Calu3 (cell line): ENCODE measurements around the gene KAT6B. TPM values are rescaled to one million over a fixed set of nuclear protein-coding genes. Genes with fewer than 3 reads are reported as not detected.
A peak's percentile ranks its signal among the peaks of the same experiment; 100 is the strongest.

ENCODE experiments used
- BruUV-seq: library from RNA; stranded (reverse); fragments of 400-500 nt; replicated peaks from 2 replicates; lab custom pipeline; 2021; lab: Mats Ljungman, UMichigan
- CTCF ChIA-PET: fragments of 300-600 bp; sonication (Branson Sonifier 250); formaldehyde crosslinking; loops from one replicate; lab custom pipeline; 2022; ENCODE audit warnings: antibody characterized with exemption; lab: Charles Lee
- DNase-seq: peaks from one replicate; pipeline ENCODE4 v3.0.0; 2022
- H3K27ac Mint-ChIP-seq: one replicate; pipeline ENCODE4 v1.8.0; 2022; ENCODE audit warnings: mixed read lengths; ENCODE audit not compliant: unreplicated experiment
- H3K27me3 Mint-ChIP-seq: one replicate; pipeline ENCODE4 v1.8.0; 2022; ENCODE audit warnings: mixed read lengths; ENCODE audit not compliant: unreplicated experiment
- H3K36me3 Mint-ChIP-seq: one replicate; pipeline ENCODE4 v1.8.0; 2022; ENCODE audit warnings: mild to moderate bottlenecking, moderate library complexity, mixed read lengths; ENCODE audit not compliant: insufficient read depth, unreplicated experiment
- H3K4me1 Mint-ChIP-seq: one replicate; pipeline ENCODE4 v1.8.0; 2022; ENCODE audit warnings: mild to moderate bottlenecking, low read depth, mixed read lengths; ENCODE audit not compliant: unreplicated experiment
- H3K4me3 Mint-ChIP-seq: one replicate; pipeline ENCODE4 v1.8.0; 2022; ENCODE audit warnings: mild to moderate bottlenecking, low read depth, moderate library complexity, mixed read lengths; ENCODE audit not compliant: unreplicated experiment
- H3K9me3 Mint-ChIP-seq: one replicate; pipeline ENCODE4 v1.8.0; 2022; ENCODE audit warnings: low read depth, mixed read lengths; ENCODE audit not compliant: unreplicated experiment
- intact Hi-C: fragments of 100-400 bp; cut with micrococcal nuclease; formaldehyde crosslinking; loops from one replicate; pipeline ENCODE4 v1.10.0; 2022; ENCODE audit not compliant: unreplicated experiment
- total RNA-seq: library from RNA; stranded (reverse); gene quantifications from 2 replicates; pipeline ENCODE4 v1.2.3, GENCODE V29; 2022
- TF ChIP-seq, protein P1 (sequence below): fragments of 200-600 bp; IDR thresholded peaks from one replicate; pipeline ENCODE4 v1.8.0; 2022; ENCODE audit warnings: antibody characterized with exemption; ENCODE audit not compliant: unreplicated experiment

The KAT6B gene
- total RNA-seq, 1 experiment from 2014 or later: 28.6 TPM

GRCh38 chr10:74929197-74929596 lies 102.8 kb downstream of the KAT6B start:
- CTCF ChIA-PET: no interaction called here
- DNase-seq: no peak
- Mint-ChIP-seq H3K27me3 (no peaks in the 10 kb centered on the region), H3K4me1 (peaks cover 35% of the 10 kb centered on the region), H3K36me3 (no peaks in the 10 kb centered on the region), H3K4me3 (no peak overlapping the region), H3K27ac (peak overlapping the region; percentile 83), H3K9me3 (no peaks in the 10 kb centered on the region)
- intact Hi-C loops: no loop called here
- BruUV-seq: no TSS peak
- TF ChIP-seq, protein P1, sequence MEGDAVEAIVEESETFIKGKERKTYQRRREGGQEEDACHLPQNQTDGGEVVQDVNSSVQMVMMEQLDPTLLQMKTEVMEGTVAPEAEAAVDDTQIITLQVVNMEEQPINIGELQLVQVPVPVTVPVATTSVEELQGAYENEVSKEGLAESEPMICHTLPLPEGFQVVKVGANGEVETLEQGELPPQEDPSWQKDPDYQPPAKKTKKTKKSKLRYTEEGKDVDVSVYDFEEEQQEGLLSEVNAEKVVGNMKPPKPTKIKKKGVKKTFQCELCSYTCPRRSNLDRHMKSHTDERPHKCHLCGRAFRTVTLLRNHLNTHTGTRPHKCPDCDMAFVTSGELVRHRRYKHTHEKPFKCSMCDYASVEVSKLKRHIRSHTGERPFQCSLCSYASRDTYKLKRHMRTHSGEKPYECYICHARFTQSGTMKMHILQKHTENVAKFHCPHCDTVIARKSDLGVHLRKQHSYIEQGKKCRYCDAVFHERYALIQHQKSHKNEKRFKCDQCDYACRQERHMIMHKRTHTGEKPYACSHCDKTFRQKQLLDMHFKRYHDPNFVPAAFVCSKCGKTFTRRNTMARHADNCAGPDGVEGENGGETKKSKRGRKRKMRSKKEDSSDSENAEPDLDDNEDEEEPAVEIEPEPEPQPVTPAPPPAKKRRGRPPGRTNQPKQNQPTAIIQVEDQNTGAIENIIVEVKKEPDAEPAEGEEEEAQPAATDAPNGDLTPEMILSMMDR: no peak

GRCh38 chr10:74930965-74931364 lies 104.6 kb downstream of the KAT6B start:
- H3K4me3 Mint-ChIP-seq: no peak overlapping the region
- DNase-seq: no peak
- CTCF ChIA-PET: no interaction called here
- no peaks in the 10 kb centered on the region for H3K27me3 Mint-ChIP-seq
- TF ChIP-seq, protein P1: no peak
- H3K27ac Mint-ChIP-seq: no peak overlapping the region
- no TSS peak for BruUV-seq
- peaks cover 26% of the 10 kb centered on the region for H3K4me1 Mint-ChIP-seq
- intact Hi-C loops: no loop called here
- H3K36me3 Mint-ChIP-seq: no peaks in the 10 kb centered on the region
- no peaks in the 10 kb centered on the region for H3K9me3 Mint-ChIP-seq

DNA sequence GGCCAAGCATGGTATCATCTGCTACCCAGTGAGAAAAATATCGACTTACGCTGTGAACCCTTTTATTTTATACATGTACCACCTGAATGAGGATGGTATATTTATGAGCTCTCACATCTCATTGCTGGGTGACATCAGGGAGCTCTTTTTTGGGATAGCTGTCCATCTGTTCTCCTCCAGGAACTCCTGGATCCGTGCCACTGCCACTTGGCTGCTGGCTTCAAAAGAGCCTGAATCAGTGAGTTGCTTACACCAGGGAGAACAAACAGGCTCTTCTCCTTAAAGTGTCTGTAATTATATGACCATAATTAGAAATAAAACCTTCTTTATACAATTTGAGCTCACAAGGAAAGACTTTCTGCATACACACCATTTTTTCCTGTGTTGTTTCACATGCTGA lies 106.2 kb downstream of the KAT6B start:
- DNase-seq: no peak
- no peaks in the 10 kb centered on the region for H3K9me3 Mint-ChIP-seq
- no TSS peak for BruUV-seq
- intact Hi-C loops: no loop called here
- CTCF ChIA-PET: interaction anchor here (1.3 kb wide), 1 partner anchor 11 kb away, joined by 4 read pairs; no protein-coding TSS in a partner anchor
- H3K27ac Mint-ChIP-seq: no peak overlapping the region
- no peak overlapping the region for H3K4me3 Mint-ChIP-seq
- peaks cover 20% of the 10 kb centered on the region for H3K4me1 Mint-ChIP-seq
- no peaks in the 10 kb centered on the region for H3K36me3 Mint-ChIP-seq
- TF ChIP-seq, protein P1: no peak
- H3K27me3 Mint-ChIP-seq: no peaks in the 10 kb centered on the region

DNA sequence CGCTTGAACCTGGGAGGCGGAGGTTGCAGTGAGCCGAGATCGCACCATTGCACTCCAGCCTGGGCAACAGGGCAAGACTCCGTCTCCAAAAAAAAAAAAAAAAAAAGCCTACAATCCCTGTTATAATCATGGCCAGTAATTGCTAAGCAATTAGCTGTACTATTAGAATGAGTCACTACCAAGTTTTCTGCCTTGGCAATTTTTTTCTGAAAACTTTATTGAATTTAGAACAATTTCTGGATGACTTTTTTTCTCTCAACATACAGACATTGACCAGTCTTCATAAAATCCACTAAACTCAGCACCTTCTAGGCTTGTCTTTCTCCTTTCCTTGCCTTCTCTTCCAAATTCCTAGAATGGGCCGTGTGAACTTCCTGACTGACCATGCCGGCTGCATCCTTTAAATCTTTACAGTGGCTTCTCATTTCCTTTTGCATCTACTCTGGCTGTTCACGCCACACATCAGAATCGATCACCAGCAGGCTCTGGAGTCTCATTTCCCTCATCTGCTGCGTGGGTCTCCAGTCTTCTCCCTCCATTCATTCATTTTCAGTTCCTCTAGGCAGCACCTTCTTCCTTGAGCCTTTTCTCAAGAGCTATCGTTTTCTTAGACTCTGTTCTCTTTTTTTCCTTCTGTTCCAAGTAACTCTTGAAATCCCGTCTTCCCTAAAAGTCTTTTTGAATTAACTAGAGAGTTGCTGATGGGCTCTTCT lies 107.9 kb downstream of the KAT6B start:
- H3K27ac Mint-ChIP-seq: no peak overlapping the region
- DNase-seq: no peak
- intact Hi-C loops: no loop called here
- TF ChIP-seq, protein P1: no peak
- CTCF ChIA-PET: interaction anchor here (0.7 kb wide), 1 partner anchor 372 kb away, joined by 4 read pairs; no protein-coding TSS in a partner anchor
- H3K9me3 Mint-ChIP-seq: no peaks in the 10 kb centered on the region
- no TSS peak for BruUV-seq
- no peaks in the 10 kb centered on the region for H3K36me3 Mint-ChIP-seq
- no peak overlapping the region for H3K4me3 Mint-ChIP-seq
- H3K4me1 Mint-ChIP-seq: peaks cover 14% of the 10 kb centered on the region
- no peaks in the 10 kb centered on the region for H3K27me3 Mint-ChIP-seq
